Measurements from ENCODE around the gene PHTF1. TPM values are rescaled to one million over a fixed set of nuclear protein-coding genes. Genes with fewer than 3 reads are reported as not detected.
A peak's percentile ranks its signal among the peaks of the same experiment; 100 is the strongest.

The PHTF1 gene
- 40.0 TPM for polyA plus RNA-seq (2013)

DNA sequence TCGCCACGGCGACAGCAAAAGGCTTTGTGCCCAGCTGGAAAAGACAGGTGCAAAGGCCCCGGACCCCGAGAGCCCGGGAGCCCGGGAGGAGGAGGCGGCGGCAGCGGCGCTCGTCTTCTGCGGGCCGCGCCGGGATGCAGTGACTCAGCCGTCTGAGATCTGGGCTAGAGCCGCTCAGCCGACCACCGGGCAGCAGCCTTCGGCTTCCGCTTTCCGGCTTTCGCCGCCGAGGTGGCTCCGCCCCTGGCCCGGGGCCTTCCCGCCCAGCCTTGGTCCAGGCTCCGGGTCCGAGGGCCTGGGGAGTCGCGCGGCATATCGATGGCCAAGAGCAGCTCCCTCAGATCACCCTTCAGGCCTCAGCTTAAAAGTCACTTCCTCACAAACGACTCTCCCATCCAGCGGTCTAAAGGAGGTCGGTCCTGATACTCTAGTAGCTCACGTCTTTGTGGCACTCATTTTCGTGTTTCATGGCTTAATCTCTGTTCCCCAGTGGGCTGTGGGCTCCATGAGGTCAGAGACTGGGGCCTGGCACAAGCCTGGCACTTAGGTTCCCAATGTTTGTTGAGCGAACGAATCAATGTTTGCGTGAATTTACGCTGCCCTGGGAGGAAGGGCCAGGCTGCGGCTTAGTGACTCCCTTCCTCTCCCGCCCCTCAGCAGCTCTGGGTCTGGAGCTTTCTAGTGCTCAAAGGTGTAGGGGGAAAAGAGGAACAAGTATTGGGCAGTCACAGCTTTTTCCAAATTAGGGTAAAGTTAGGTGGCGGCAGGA lies at the start of gene PHTF1:
Gene PHTF1 (minus strand): TSS at position 154 of the 769 bp plus-strand sequence. CDS start 783 bp downstream, outside the sequence.
- CTCF ChIA-PET: interaction anchor here (0.9 to 3.0 kb wide), 8 partner anchors 9 to 144 kb away, joined by 4 to 11 read pairs (median 5); partner anchors contain the start of genes AP4B1 and RSBN1
- peak; percentile 91 to 94 (median 94) for DNase-seq
- POLR2A ChIA-PET: interaction anchor here (0.6 to 4.0 kb wide), 9 partner anchors 9 to 920 kb away, joined by 3 to 27 read pairs (median 4); partner anchors contain the start of gene RSBN1
- H3K4me3 ChIP-seq (ENCODE audit: control insufficient read depth in 1 of 7, extremely low read depth in 1 of 7, insufficient read depth in 4 of 7, low read depth in 2 of 7, low read length in 6 of 7): peak within 1 kb of the TSS; percentile 84 to 98 (median 97)
- H3K27me3 ChIP-seq (replicated peaks in 2 of 5; ENCODE audit: control insufficient read depth in 4 of 5, insufficient read depth in 5 of 5, low read length in 4 of 5): no peaks in the 10 kb centered on the region
- H3K4me1 ChIP-seq (ENCODE audit: control extremely low read depth in 1 of 4, control insufficient read depth in 4 of 4, insufficient read depth in 4 of 4, low read length in 3 of 4): peaks cover 6 to 43% (median 26%) of the 10 kb centered on the region in 4 experiments
- WGBS (ENCODE audit: insufficient coverage): 0% methylated on average over 42 of the region's 47 CpGs
- no peaks in the 10 kb centered on the region for H3K9me3 ChIP-seq (ENCODE audit: control extremely low read depth in 1 of 5, control insufficient read depth in 4 of 5, insufficient read depth in 2 of 5, low read depth in 1 of 5, low read length in 4 of 5)
- H3K36me3 ChIP-seq (ENCODE audit: control insufficient read depth in 4 of 4, insufficient read depth in 4 of 4, low read length in 3 of 4): peaks cover 0 to 11% (median 4%) of the 10 kb centered on the region in 4 experiments
- H3K27ac ChIP-seq (ENCODE audit: insufficient read depth in 1 of 2, low read depth in 1 of 2, low read length in 2 of 2, poor library complexity in 1 of 2, severe bottlenecking in 2 of 2): peak within 1 kb of the TSS; percentile 97 to 99

- DNase-seq: no peak
- no peaks in the 10 kb centered on the region for H3K27me3 ChIP-seq (replicated peaks in 2 of 5; ENCODE audit: control insufficient read depth in 4 of 5, insufficient read depth in 5 of 5, low read length in 4 of 5)
- peaks cover 0 to 7% (median 5%) of the 10 kb centered on the region in 4 experiments for H3K36me3 ChIP-seq (ENCODE audit: control insufficient read depth in 4 of 4, insufficient read depth in 4 of 4, low read length in 3 of 4)
- WGBS (ENCODE audit: insufficient coverage): 100% methylated on average over 3 of the region's 4 CpGs
- H3K4me1 ChIP-seq (ENCODE audit: control extremely low read depth in 1 of 4, control insufficient read depth in 4 of 4, insufficient read depth in 4 of 4, low read length in 3 of 4): peaks cover 8 to 34% (median 19%) of the 10 kb centered on the region in 4 experiments
- peak overlapping the region in 2 of 7 experiments; percentile 83 to 99 for H3K4me3 ChIP-seq (ENCODE audit: control insufficient read depth in 1 of 7, extremely low read depth in 1 of 7, insufficient read depth in 4 of 7, low read depth in 2 of 7, low read length in 6 of 7)
- H3K9me3 ChIP-seq (ENCODE audit: control extremely low read depth in 1 of 5, control insufficient read depth in 4 of 5, insufficient read depth in 2 of 5, low read depth in 1 of 5, low read length in 4 of 5): no peaks in the 10 kb centered on the region
- H3K27ac ChIP-seq (ENCODE audit: insufficient read depth in 1 of 2, low read depth in 1 of 2, low read length in 2 of 2, poor library complexity in 1 of 2, severe bottlenecking in 2 of 2): no peak overlapping the region
- POLR2A ChIA-PET: interaction anchor here (0.6 kb wide), 1 partner anchor 48 kb away, joined by 3 read pairs; no protein-coding TSS in a partner anchor
- CTCF ChIA-PET: interaction anchor here (0.7 to 1.0 kb wide), 2 partner anchors 37 to 100 kb away, joined by 3 read pairs; no protein-coding TSS in a partner anchor
Measured at GRCh38 chr1:113808450-113809195, 49.3 kb upstream of the PHTF1 start.

GRCh38 chr1:113805639-113806038 lies 46.4 kb upstream of the PHTF1 start:
- 93% methylated on average over 3 of the region's 4 CpGs for WGBS (ENCODE audit: insufficient coverage)
- ChIA-PET POLR2A (no interaction called here), CTCF (interaction anchor here (0.7 to 1.7 kb wide), 3 partner anchors 13 to 35 kb away, joined by 4 to 7 read pairs (median 5); no protein-coding TSS in a partner anchor)
- peaks cover 8 to 28% (median 15%) of the 10 kb centered on the region in 4 experiments for H3K4me1 ChIP-seq (ENCODE audit: control extremely low read depth in 1 of 4, control insufficient read depth in 4 of 4, insufficient read depth in 4 of 4, low read length in 3 of 4)
- no peak overlapping the region for H3K4me3 ChIP-seq (ENCODE audit: control insufficient read depth in 1 of 7, extremely low read depth in 1 of 7, insufficient read depth in 4 of 7, low read depth in 2 of 7, low read length in 6 of 7)
- peaks cover 0 to 7% (median 4%) of the 10 kb centered on the region in 4 experiments for H3K36me3 ChIP-seq (ENCODE audit: control insufficient read depth in 4 of 4, insufficient read depth in 4 of 4, low read length in 3 of 4)
- H3K27me3 ChIP-seq (replicated peaks in 2 of 5; ENCODE audit: control insufficient read depth in 4 of 5, insufficient read depth in 5 of 5, low read length in 4 of 5): no peaks in the 10 kb centered on the region
- H3K27ac ChIP-seq (ENCODE audit: insufficient read depth in 1 of 2, low read depth in 1 of 2, low read length in 2 of 2, poor library complexity in 1 of 2, severe bottlenecking in 2 of 2): no peak overlapping the region
- no peak for DNase-seq
- H3K9me3 ChIP-seq (ENCODE audit: control extremely low read depth in 1 of 5, control insufficient read depth in 4 of 5, insufficient read depth in 2 of 5, low read depth in 1 of 5, low read length in 4 of 5): no peaks in the 10 kb centered on the region

GRCh38 chr1:113805256-113805531 lies 45.9 kb upstream of the PHTF1 start:
- no peak for DNase-seq
- no CpG with 5 or more reads among the region's 6 CpGs for WGBS (ENCODE audit: insufficient coverage)
- H3K27me3 ChIP-seq (replicated peaks in 2 of 5; ENCODE audit: control insufficient read depth in 4 of 5, insufficient read depth in 5 of 5, low read length in 4 of 5): no peaks in the 10 kb centered on the region
- H3K36me3 ChIP-seq (ENCODE audit: control insufficient read depth in 4 of 4, insufficient read depth in 4 of 4, low read length in 3 of 4): peaks cover 0 to 7% (median 4%) of the 10 kb centered on the region in 4 experiments
- ChIA-PET CTCF (interaction anchor here (1.4 to 1.7 kb wide), 2 partner anchors 12 to 14 kb away, joined by 5 to 7 read pairs; no protein-coding TSS in a partner anchor), POLR2A (no interaction called here)
- no peak overlapping the region for H3K4me3 ChIP-seq (ENCODE audit: control insufficient read depth in 1 of 7, extremely low read depth in 1 of 7, insufficient read depth in 4 of 7, low read depth in 2 of 7, low read length in 6 of 7)
- no peaks in the 10 kb centered on the region for H3K9me3 ChIP-seq (ENCODE audit: control extremely low read depth in 1 of 5, control insufficient read depth in 4 of 5, insufficient read depth in 2 of 5, low read depth in 1 of 5, low read length in 4 of 5)
- no peak overlapping the region for H3K27ac ChIP-seq (ENCODE audit: insufficient read depth in 1 of 2, low read depth in 1 of 2, low read length in 2 of 2, poor library complexity in 1 of 2, severe bottlenecking in 2 of 2)
- H3K4me1 ChIP-seq (ENCODE audit: control extremely low read depth in 1 of 4, control insufficient read depth in 4 of 4, insufficient read depth in 4 of 4, low read length in 3 of 4): peaks cover 6 to 25% (median 11%) of the 10 kb centered on the region in 4 experiments

- peaks cover under 1 to 20% (median 5%) of the 10 kb centered on the region in 4 experiments for H3K4me1 ChIP-seq (ENCODE audit: control extremely low read depth in 1 of 4, control insufficient read depth in 4 of 4, insufficient read depth in 4 of 4, low read length in 3 of 4)
- H3K9me3 ChIP-seq (ENCODE audit: control extremely low read depth in 1 of 5, control insufficient read depth in 4 of 5, insufficient read depth in 2 of 5, low read depth in 1 of 5, low read length in 4 of 5): no peaks in the 10 kb centered on the region
- 100% methylated on average over 2 of the region's 8 CpGs for WGBS (ENCODE audit: insufficient coverage)
- POLR2A ChIA-PET: no interaction called here
- H3K36me3 ChIP-seq (ENCODE audit: control insufficient read depth in 4 of 4, insufficient read depth in 4 of 4, low read length in 3 of 4): peaks cover 0 to 7% (median 4%) of the 10 kb centered on the region in 4 experiments
- H3K4me3 ChIP-seq (ENCODE audit: control insufficient read depth in 1 of 7, extremely low read depth in 1 of 7, insufficient read depth in 4 of 7, low read depth in 2 of 7, low read length in 6 of 7): no peak overlapping the region
- no peaks in the 10 kb centered on the region for H3K27me3 ChIP-seq (replicated peaks in 2 of 5; ENCODE audit: control insufficient read depth in 4 of 5, insufficient read depth in 5 of 5, low read length in 4 of 5)
- CTCF ChIA-PET: interaction anchor here (1.1 to 1.7 kb wide), 3 partner anchors 12 to 24 kb away, joined by 3 to 5 read pairs (median 3); no protein-coding TSS in a partner anchor
- DNase-seq: peak in 1 of 3 donors; percentile 19
- H3K27ac ChIP-seq (ENCODE audit: insufficient read depth in 1 of 2, low read depth in 1 of 2, low read length in 2 of 2, poor library complexity in 1 of 2, severe bottlenecking in 2 of 2): peak overlapping the region in 1 of 2 experiments; percentile 38
Measured at GRCh38 chr1:113804421-113805255, 45.4 kb upstream of the PHTF1 start.

DNA sequence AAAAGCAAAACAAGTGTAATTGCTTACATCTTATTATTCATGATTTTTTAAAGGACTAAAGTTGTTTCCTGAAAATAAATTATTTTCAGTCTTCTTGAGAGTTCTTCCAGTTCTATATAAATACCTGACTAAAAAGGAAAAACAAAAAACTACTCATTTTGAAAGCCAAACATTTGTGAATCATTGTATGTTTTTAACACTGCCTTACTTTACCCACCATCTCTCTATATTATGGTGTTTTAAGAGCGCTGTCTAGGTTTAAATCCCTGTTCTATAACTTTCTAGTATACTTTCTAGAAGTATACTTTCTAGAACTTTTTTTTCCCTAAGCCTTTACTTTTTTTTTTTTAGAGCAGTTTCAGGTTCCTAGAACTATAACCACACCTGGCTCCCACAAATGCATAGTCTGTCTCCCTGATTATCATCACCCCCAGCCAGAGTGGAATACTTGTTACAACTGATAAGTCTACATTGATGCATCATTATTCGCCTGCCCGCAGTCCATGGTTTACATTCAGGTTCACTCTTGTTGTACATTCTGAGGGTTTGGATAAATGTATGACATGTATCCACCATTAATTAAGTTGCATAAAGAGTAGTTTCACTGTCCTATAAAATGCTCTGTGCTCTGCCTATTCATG lies 43.2 kb upstream of the PHTF1 start:
- Histone ChIP-seq H3K27ac (ENCODE audit: insufficient read depth in 1 of 2, low read depth in 1 of 2, low read length in 2 of 2, poor library complexity in 1 of 2, severe bottlenecking in 2 of 2) (no peak overlapping the region), H3K4me3 (ENCODE audit: control insufficient read depth in 1 of 7, extremely low read depth in 1 of 7, insufficient read depth in 4 of 7, low read depth in 2 of 7, low read length in 6 of 7) (no peak overlapping the region), H3K9me3 (ENCODE audit: control extremely low read depth in 1 of 5, control insufficient read depth in 4 of 5, insufficient read depth in 2 of 5, low read depth in 1 of 5, low read length in 4 of 5) (no peaks in the 10 kb centered on the region), H3K27me3 (replicated peaks in 2 of 5; ENCODE audit: control insufficient read depth in 4 of 5, insufficient read depth in 5 of 5, low read length in 4 of 5) (no peaks in the 10 kb centered on the region), H3K4me1 (ENCODE audit: control extremely low read depth in 1 of 4, control insufficient read depth in 4 of 4, insufficient read depth in 4 of 4, low read length in 3 of 4) (peaks cover 0 to 12% (median 0%) of the 10 kb centered on the region in 4 experiments), H3K36me3 (ENCODE audit: control insufficient read depth in 4 of 4, insufficient read depth in 4 of 4, low read length in 3 of 4) (peaks cover 3 to 8% (median 6%) of the 10 kb centered on the region in 4 experiments)
- POLR2A ChIA-PET: interaction anchor here (1.9 kb wide), 1 partner anchor 11 kb away, joined by 5 read pairs; no protein-coding TSS in a partner anchor
- DNase-seq: no peak
- CTCF ChIA-PET: no interaction called here
- no CpG with 5 or more reads among the region's 3 CpGs for WGBS (ENCODE audit: insufficient coverage)
